ENCODE results near the gene C2CD5. TPM values are rescaled to one million over a fixed set of nuclear protein-coding genes. Genes with fewer than 3 reads are reported as not detected.

C2CD5 gene
- polyA plus RNA-seq, 1 donor from 2014 or later = 171 TPM

DNA sequence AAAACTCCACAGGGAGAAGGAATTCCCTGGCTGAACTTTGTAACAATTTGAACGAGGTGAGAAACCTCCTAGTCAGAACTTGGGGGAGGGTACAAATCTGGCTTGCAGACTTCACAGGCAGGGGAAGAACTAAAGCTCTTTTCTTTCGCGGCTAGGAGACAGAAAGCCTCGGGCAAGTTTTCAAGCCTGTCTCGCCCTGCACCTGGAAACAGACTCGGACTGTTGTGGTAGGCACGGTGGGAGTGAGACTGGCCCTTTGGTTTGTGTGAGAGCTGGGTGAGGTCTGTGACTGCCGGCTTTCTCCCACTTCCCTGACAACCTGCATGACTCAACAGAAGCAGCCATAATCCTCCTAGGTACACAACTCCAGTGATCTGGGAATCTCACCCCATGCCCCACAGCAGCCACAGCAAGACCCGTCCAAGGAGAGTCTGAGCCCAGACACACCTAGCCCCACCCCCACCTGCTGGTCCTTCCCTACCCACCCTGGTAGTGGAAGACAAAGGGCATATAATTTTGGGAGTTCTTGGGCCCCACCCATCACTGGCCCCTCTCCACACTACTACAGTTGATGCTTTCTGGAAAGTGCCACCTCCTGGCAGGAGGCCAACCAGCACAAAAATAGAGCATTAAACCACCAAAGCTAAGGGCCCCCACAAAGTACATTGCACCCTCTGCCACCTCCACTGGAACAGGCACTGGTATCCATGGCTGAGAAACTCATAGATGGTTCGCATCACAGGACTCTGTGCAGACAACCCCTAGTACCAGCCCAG, 107.1 kb downstream of the C2CD5 start:
- no peaks in the 10 kb centered on the region for H3F3A ChIP-seq (ENCODE audit: insufficient read depth, low read length, poor library complexity, severe bottlenecking)
- TF ChIP-seq, protein P1, sequence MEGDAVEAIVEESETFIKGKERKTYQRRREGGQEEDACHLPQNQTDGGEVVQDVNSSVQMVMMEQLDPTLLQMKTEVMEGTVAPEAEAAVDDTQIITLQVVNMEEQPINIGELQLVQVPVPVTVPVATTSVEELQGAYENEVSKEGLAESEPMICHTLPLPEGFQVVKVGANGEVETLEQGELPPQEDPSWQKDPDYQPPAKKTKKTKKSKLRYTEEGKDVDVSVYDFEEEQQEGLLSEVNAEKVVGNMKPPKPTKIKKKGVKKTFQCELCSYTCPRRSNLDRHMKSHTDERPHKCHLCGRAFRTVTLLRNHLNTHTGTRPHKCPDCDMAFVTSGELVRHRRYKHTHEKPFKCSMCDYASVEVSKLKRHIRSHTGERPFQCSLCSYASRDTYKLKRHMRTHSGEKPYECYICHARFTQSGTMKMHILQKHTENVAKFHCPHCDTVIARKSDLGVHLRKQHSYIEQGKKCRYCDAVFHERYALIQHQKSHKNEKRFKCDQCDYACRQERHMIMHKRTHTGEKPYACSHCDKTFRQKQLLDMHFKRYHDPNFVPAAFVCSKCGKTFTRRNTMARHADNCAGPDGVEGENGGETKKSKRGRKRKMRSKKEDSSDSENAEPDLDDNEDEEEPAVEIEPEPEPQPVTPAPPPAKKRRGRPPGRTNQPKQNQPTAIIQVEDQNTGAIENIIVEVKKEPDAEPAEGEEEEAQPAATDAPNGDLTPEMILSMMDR (IDR thresholded peaks at IDR 0.05; ENCODE audit: poor library complexity, severe bottlenecking) = no peak
- TF ChIP-seq MXI1 (conservative IDR thresholded peaks at IDR 0.05; ENCODE audit: poor library complexity, severe bottlenecking) = no peak
- no peak for TF ChIP-seq POLR2AphosphoS5 (IDR thresholded peaks at IDR 0.05)
- TF ChIP-seq RAD21 (conservative IDR thresholded peaks at IDR 0.05) = no peak
- no peak for TF ChIP-seq REST (IDR thresholded peaks at IDR 0.05; ENCODE audit: borderline replicate concordance)
- TF ChIP-seq SMC3 (conservative IDR thresholded peaks at IDR 0.05; ENCODE audit: poor library complexity) = no peak
- no peak for TF ChIP-seq EZH2 (IDR thresholded peaks at IDR 0.05; ENCODE audit: borderline replicate concordance, insufficient read depth, low read length, poor library complexity, severe bottlenecking)
- TF ChIP-seq EP300 (conservative IDR thresholded peaks at IDR 0.05; ENCODE audit: poor library complexity, severe bottlenecking) = no peak
- TF ChIP-seq TAF1 (IDR thresholded peaks at IDR 0.05; ENCODE audit: low read depth) = no peak
- no peak overlapping the region for H3K4me3 ChIP-seq (ENCODE audit: low read length)
- no peaks in the 10 kb centered on the region for H3K79me2 ChIP-seq (replicated peaks; ENCODE audit: insufficient read depth, low read length)
- H3K36me3 ChIP-seq (ENCODE audit: insufficient read depth, low read length) = no peaks in the 10 kb centered on the region
- H4K20me1 ChIP-seq (ENCODE audit: insufficient read depth) = no peaks in the 10 kb centered on the region
- H3K9ac ChIP-seq (ENCODE audit: low read length) = no peak overlapping the region
- no peak overlapping the region for H3K4me2 ChIP-seq (ENCODE audit: low read length)
- no peak overlapping the region for H3K27ac ChIP-seq (ENCODE audit: low read length)
- H3K9me3 ChIP-seq (ENCODE audit: low read length) = no peaks in the 10 kb centered on the region
- H3K9me2 ChIP-seq (ENCODE audit: insufficient read depth, low read length) = no peaks in the 10 kb centered on the region
- H2AFZ ChIP-seq (ENCODE audit: low read depth, low read length) = no peak overlapping the region
- H3K27me3 ChIP-seq (ENCODE audit: insufficient read depth, low read depth, low read length) = no peaks in the 10 kb centered on the region

DNA sequence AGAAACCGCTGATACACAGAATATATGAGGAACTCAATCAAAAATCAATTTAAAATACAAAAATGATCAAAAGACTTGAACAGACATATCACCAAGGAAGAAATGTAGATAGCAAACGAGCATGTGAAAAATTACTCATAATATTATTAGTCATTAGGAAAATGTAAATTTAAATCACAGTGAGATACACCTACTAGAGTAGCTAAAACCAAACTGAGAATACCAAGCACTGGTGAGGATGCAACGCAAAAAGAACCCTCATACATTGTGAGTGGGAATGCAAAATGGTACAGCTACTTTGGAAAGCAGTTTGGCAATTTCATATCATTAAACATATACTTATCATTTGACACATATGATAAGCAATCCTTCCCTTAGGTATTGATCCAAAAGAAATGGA, 108.8 kb downstream of the C2CD5 start:
- no peaks in the 10 kb centered on the region for H3K9me2 ChIP-seq (ENCODE audit: insufficient read depth, low read length)
- no peak for TF ChIP-seq EZH2 (IDR thresholded peaks at IDR 0.05; ENCODE audit: borderline replicate concordance, insufficient read depth, low read length, poor library complexity, severe bottlenecking)
- TF ChIP-seq SMC3 (conservative IDR thresholded peaks at IDR 0.05; ENCODE audit: poor library complexity) = no peak
- no peak for TF ChIP-seq POLR2AphosphoS5 (IDR thresholded peaks at IDR 0.05)
- TF ChIP-seq MXI1 (conservative IDR thresholded peaks at IDR 0.05; ENCODE audit: poor library complexity, severe bottlenecking) = no peak
- TF ChIP-seq TAF1 (IDR thresholded peaks at IDR 0.05; ENCODE audit: low read depth) = no peak
- no peak for TF ChIP-seq RAD21 (conservative IDR thresholded peaks at IDR 0.05)
- no peak for TF ChIP-seq EP300 (conservative IDR thresholded peaks at IDR 0.05; ENCODE audit: poor library complexity, severe bottlenecking)
- TF ChIP-seq REST (IDR thresholded peaks at IDR 0.05; ENCODE audit: borderline replicate concordance) = no peak
- TF ChIP-seq, protein P1 (IDR thresholded peaks at IDR 0.05; ENCODE audit: poor library complexity, severe bottlenecking) = no peak

More for the DNA sequence above, 108.8 kb downstream of the C2CD5 start:
- Histone ChIP-seq H3K36me3 (ENCODE audit: insufficient read depth, low read length) (no peaks in the 10 kb centered on the region), H3K4me3 (ENCODE audit: low read length) (no peak overlapping the region), H3K79me2 (replicated peaks; ENCODE audit: insufficient read depth, low read length) (no peaks in the 10 kb centered on the region), H2AFZ (ENCODE audit: low read depth, low read length) (no peak overlapping the region), H4K20me1 (ENCODE audit: insufficient read depth) (no peaks in the 10 kb centered on the region), H3F3A (ENCODE audit: insufficient read depth, low read length, poor library complexity, severe bottlenecking) (no peaks in the 10 kb centered on the region), H3K9me3 (ENCODE audit: low read length) (no peaks in the 10 kb centered on the region), H3K9ac (ENCODE audit: low read length) (no peak overlapping the region), H3K27me3 (ENCODE audit: insufficient read depth, low read depth, low read length) (no peaks in the 10 kb centered on the region), H3K4me2 (ENCODE audit: low read length) (no peak overlapping the region), H3K27ac (ENCODE audit: low read length) (no peak overlapping the region)

Measured in neural cell (in vitro differentiated cells).